T-helper 22 cell (primary cell): Measurements from ENCODE around the gene GPR61.

ENCODE experiments used
- DNase-seq: peaks from one replicate; pipeline ENCODE4 v3.0.0-alpha.2; 2020; ENCODE audit warnings: low read depth

Gene GPR61

DNA sequence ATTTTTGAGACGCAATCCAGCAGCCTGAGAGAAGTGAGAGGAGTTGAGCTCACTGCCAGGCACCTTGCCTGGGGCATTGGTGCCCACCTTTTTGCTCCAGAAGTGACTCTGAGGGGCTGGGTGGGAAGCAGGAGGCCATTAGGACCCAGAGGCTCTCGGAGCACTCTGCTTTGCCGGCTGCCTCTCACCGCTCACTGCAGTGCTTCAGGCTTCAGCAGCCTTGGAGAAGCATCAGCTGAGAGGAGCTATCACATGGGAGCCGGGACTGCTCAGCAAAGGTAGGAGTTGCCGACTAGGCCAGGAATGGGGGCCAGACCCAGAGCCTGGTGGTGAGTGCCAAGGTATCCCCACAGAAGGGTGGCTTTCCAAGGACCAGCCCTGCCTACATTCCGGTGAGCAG lies at the start of gene GPR61:
TSS of gene GPR61 (plus strand) at position 197 of the 400 bp plus-strand sequence. CDS start 3,151 bp downstream, outside the sequence.
- DNase-seq, result no peak

GRCh38 chr1:109490029-109490933 lies 49.4 kb upstream of the GPR61 start:
- DNase-seq, result no peak

DNA sequence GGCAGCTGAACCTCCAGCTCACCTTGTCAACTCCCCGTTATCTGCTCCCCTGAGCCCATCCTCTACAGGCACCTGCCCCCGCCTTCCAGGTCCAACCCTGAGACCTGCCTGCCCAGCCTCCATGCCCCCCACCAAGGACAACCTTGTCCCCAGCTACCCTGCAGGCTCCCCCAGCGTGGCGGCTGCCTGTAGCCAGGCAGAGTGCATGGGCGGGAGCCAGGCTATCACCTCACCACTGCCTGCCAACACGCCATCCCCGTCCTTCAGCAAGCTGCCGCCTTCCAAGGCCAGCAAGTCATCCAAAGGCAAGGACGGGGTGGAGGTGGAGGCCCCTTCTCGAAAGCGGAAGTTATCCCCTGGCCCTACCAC lies 48.8 kb upstream of the GPR61 start:
- DNase-seq, result no peak

DNA sequence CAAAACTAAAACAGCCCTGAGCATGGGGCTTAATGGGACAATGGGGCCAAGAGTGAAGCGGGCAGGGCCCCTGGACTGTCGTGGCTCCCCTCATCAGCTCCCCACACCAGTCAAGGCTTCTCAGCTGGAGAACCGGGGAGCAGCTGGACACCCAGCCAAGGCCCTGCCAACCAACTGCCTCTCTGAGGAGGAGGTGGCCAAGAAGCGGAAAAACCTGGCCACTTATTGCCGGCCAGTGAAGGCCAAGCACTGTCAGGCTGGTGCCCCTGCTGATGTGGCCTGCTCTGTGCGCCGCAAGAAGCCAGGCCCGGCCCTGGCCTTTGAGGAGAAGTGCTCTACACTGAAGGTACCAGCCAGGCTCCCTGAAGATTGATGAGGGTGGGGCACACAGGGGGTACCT lies 48.3 kb upstream of the GPR61 start:
- no peak for DNase-seq

- no peak for DNase-seq
These were observed 46.9 kb upstream of the GPR61 start for GRCh38 chr1:109492779-109493178.

DNA sequence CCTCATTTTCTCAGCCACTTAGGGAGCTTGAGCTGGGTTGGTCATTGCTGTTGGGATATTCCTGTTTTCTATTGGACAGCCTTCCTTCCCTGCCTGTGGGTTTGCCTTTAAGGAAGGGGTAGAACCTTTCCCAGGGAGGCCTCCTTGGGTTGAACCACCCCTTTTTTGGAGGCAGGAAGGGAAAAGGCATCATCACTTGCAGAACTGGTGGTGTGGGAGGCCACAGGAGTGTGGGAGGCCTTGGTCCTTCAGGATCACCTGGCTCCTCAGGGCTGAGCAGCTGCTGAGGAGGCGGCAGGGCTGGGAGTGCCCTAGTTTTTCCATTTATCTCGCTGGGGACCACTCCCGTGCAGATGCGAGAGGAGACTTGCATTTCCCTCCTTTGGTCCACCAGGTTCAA lies 46.4 kb upstream of the GPR61 start:
- no peak for DNase-seq

GRCh38 chr1:109493805-109494539 lies 45.7 kb upstream of the GPR61 start, which contains the start of gene CYB561D1:
Gene CYB561D1, plus strand, starts transcription at chr1:109494094. Its CDS starts 46 bp downstream, at chr1:109494140.
- DNase-seq, result peak; percentile 77

- no peak for DNase-seq
These were observed 43.9 kb upstream of the GPR61 start for GRCh38 chr1:109495738-109496137.

GRCh38 chr1:109497449-109498160 lies 42.1 kb upstream of the GPR61 start:
- no peak for DNase-seq

GRCh38 chr1:109498161-109498801 lies 41.4 kb upstream of the GPR61 start:
- no peak for DNase-seq

DNA sequence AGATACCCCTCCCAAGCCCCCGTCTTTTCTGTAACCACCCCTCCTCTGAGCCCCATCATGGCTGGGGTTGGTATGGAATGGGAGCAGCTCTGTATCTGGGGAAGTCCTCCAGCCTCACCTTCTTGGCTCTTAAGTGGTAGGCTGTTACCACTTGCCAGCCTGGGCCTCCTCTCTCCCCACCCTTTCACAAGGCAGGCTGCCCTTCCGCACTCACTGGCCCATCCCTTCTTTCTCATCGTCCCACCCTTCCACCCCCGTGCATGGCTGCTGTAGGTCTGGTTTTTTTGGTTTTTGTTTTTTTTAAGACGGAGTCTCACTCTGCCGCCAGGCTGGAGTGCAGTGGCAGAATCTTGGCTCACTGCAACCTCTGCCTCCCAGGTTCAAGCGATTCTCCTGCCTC lies 40.6 kb upstream of the GPR61 start:
- DNase-seq, result no peak

DNA sequence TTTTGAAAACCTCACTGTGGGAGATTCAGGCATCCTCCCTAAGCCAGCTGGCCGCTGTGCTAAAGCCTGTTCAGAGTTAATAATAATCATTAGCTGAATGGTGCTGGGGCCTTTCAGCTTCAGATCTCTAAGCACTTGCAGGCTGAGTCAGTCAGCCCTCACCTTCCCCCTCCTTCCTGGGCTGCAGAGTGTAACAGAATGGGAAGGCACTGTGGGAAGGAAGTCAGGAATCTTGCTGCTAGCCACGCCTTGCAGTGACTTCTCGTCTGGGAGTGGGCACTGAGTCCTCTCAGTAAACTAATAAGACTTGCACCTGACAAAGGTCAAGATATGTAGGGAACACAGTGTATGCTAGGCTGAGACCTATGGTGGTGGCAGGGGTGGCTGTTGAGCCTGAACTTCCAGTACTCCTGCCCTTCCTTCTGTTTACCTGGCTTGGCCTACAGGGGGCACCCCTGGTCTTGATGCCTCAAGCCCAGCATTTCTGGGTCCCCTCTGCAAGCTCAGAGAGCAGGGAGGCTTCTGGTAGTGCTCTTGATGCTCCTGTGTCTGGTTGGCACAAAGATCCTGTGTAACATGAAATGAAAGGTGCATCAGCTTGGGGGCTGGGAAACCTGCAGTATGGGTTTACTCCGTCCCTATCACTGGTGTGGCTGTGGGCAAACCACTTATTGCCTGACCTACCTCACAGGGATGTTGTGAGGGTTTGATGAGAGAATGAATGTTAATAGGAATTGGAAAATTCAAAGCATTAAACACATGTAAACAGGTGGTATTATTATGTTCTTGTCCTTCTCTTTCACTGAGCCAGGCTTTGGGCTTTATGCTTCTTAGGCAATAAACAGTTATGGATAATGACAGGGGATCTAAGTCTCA lies 39.8 kb upstream of the GPR61 start:
- DNase-seq, result peak; percentile 35

DNA sequence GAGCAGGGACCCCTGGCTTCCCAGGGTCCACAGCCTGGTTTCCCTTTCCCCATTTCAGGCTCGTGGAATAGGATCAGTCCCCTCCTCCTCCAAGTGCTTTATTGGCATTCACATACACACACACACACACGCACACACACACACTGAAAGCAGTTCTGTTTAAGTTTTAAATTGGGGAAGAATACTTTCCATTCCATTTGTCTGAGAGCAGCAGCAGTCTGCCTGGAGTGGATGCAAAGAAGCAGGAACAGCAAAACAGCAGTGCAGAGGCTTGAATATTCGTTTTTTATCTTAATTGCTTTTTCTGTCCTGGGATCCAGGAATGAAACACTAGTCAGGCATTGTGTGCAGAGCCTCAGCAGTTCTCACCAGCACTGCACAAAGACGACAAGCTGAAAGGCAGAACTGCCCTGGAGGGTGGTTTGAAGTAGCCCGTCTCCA lies 38.7 kb upstream of the GPR61 start:
- DNase-seq, result no peak

DNA sequence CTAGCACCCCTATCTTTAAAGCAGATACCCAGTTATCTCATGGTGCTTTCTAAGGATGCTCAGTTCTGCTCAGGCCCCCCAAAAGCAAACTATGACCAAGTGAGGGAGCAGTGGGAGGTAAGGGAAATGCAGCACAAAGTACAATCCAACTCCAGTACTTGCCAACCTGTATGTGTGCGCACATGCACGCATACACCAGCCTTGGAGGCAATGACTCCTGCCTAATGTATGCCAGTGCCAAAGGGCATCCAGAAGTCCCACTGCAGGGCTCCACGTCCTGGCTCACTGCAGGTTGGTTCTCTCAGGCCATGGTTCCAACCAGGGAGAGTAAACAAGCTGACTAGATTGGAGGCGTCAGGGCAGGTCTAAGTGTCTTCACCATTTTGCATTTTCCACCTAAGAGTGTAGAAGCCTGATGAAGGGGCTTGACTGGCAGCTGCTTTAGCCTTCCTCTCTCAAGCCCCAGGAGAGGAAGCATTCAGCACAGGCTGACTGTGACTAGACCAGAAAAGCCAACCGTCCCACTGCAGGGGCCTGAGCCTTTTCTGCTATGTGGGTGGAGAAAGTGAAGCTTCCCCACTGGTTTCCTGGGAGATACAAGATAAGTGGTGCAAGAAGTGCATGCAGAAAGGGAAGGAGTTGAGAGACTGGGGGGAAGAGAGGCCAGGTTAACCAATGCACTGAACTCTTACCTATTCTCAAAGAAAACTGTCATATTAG lies 37.9 kb upstream of the GPR61 start:
- no peak for DNase-seq

DNA sequence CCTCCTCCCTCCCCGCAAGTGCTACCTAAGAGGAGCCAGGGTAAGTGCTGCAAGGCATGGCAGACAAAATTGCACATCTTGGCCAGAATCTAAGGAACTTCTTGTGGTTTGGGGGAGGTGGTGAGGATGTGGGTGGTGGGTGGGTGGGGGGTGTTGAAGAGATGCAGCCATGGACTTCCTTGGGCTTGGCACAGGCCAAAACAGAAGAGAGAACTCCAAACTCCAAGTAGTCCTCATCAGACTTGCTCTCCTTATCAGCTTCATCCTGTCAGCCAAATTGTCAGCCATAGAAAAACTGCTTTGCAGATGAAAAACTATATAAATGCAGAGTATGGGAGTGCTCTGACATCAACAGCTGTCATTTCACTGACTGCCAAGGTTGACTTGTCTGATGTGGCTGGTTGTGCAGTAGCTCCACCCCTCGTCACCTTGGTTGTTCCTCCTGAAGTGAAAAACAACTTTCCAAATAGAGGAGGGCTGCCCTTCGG lies 37.3 kb upstream of the GPR61 start:
- DNase-seq, result peak; percentile 55

GRCh38 chr1:109503935-109504334 lies 35.7 kb upstream of the GPR61 start:
- no peak for DNase-seq

DNA sequence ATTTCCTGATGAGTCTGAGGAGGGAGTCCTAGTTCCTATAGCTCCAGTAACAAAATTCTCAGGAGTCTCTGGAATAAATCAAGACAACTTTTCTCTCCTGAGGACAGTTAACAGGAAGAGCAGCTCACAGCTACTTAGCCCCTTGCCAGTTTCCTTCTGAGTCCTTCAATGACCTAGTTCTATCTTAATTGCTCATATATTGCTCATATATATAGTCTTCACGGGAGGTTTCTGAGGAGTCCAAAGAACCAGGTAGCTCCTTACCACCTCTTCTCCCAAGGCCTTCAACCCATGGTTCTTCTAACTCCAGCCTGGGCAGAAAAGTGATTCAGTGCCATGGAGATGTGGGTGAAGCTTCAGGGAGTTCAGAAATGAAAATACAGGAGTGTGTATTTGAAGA lies 34.7 kb upstream of the GPR61 start:
- DNase-seq, result no peak

GRCh38 chr1:109508001-109508872 lies 31.4 kb upstream of the GPR61 start:
- no peak for DNase-seq

- DNase-seq, result no peak
These were observed 30.8 kb upstream of the GPR61 start for GRCh38 chr1:109508873-109509175.
